ENCODE results near the gene EML5.
"Not testable (repeated sequence)": the region's sequence is repeated elsewhere in the genome, so short reads cannot be mapped to it uniquely, and the experiment has no call there.

The EML5 gene

GRCh38 chr14:88799522-88799921 is 6.8 kb upstream of the EML5 start:
- no peak for DNase-seq

GRCh38 chr14:88798156-88798555 is 5.4 kb upstream of the EML5 start:
- DNase-seq = peak; percentile 44

GRCh38 chr14:88793259-88793625 is 489 bp upstream of the EML5 start:
- DNase-seq = no peak

GRCh38 chr14:88791629-88792472 is 902 bp downstream of the EML5 start:
- DNase-seq = peak; percentile 59

- DNase-seq = no peak
Observed at GRCh38 chr14:88791252-88791621, 1.5 kb downstream of the EML5 start.

- no peak for DNase-seq
Observed at GRCh38 chr14:88790501-88791251, 2.1 kb downstream of the EML5 start.

GRCh38 chr14:88789573-88789972 is 3.2 kb downstream of the EML5 start:
- not testable (repeated sequence) for DNase-seq

- DNase-seq = no peak
Observed at GRCh38 chr14:88786715-88787114, 6.0 kb downstream of the EML5 start.

- DNase-seq = no peak
Observed at GRCh38 chr14:88785911-88786310, 6.8 kb downstream of the EML5 start.

GRCh38 chr14:88775532-88775931 is 17.2 kb downstream of the EML5 start:
- DNase-seq = no peak

- DNase-seq = no peak
Observed at GRCh38 chr14:88770736-88771135, 22.0 kb downstream of the EML5 start.

GRCh38 chr14:88765130-88765529 is 27.6 kb downstream of the EML5 start:
- DNase-seq = no peak

GRCh38 chr14:88753873-88754272 is 38.9 kb downstream of the EML5 start:
- no peak for DNase-seq

GRCh38 chr14:88750945-88751344 is 41.8 kb downstream of the EML5 start:
- DNase-seq = no peak

GRCh38 chr14:88750413-88750812 is 42.3 kb downstream of the EML5 start:
- DNase-seq = no peak

GRCh38 chr14:88749139-88749538 is 43.6 kb downstream of the EML5 start:
- DNase-seq = no peak

- DNase-seq = no peak
Observed at GRCh38 chr14:88748288-88748687, 44.5 kb downstream of the EML5 start.

- no peak for DNase-seq
Observed at GRCh38 chr14:88746052-88746451, 46.7 kb downstream of the EML5 start.

- DNase-seq = no peak
Observed at GRCh38 chr14:88737245-88737644, 55.5 kb downstream of the EML5 start.

GRCh38 chr14:88733121-88733520 is 59.6 kb downstream of the EML5 start:
- no peak for DNase-seq

GRCh38 chr14:88729159-88729558 is 63.6 kb downstream of the EML5 start:
- DNase-seq = no peak

GRCh38 chr14:88727057-88727456 is 65.7 kb downstream of the EML5 start:
- no peak for DNase-seq

- no peak for DNase-seq
Observed at GRCh38 chr14:88710709-88711108, 82.0 kb downstream of the EML5 start.

- no peak for DNase-seq
Observed at GRCh38 chr14:88707088-88707487, 85.7 kb downstream of the EML5 start.
